ENCODE data around the gene KCNIP1. TPM values are rescaled to one million over a fixed set of nuclear protein-coding genes. Genes with fewer than 3 reads are reported as not detected.

KCNIP1 gene
- total and polyA plus RNA-seq, 2 of the 13 experiments (the other 11 are each of a cell fraction or from before 2014, with no cell fraction given), result not detected

DNA sequence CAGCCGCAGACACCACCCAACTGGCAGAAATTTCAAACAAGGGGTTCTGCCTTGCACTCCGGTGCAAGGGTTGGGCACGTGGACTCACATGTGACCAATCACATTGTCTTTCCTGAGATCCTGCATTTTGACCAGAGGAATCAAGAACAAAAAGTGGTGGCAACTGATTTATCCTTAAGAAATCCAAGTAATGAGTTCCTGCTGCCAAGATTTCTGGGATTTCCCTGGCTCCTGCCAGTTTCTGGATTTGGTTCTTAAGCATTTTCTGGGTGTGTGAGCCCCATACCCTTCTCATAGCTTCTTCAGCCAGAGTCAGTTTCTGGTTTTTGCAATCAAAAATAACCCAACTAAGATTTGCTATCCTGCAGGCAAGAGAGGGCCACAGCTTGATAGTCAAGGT is 17.4 kb upstream of the KCNIP1 start:
- intact Hi-C loops (cut with micrococcal nuclease; ENCODE audit: unreplicated experiment), result no loop called here
- POLR2A ChIA-PET, result no interaction called here

DNA sequence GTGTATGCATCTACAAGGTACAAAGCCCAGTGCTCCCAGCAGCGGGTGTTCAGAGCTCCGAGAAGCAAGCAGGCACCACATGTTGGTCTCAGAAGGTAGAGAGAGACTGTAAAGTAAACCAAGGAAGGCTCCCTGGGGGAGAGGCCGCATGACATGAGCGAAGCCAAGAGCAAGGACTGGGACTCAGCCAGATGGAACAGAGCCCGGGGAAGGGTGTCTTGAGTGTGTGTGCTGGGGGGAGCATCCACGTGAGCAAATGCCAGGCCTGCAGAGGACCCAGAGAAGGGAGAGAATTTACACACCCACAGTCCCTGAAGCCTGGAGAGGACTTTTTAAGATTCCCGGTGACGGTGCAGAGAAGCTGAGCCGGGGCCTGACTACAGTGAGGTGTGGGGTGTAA is 15.2 kb upstream of the KCNIP1 start:
- ATAC-seq (no peak), DNase-seq (ENCODE audit: low spot score) (no peak), FAIRE-seq (no peak)
- no peak overlapping the region for H3K4me3 ChIP-seq (replicated peaks in 1 of 3; ENCODE audit: insufficient read depth in 1 of 3, low read depth in 2 of 3, low read length in 3 of 3)
- intact Hi-C loops (cut with micrococcal nuclease; ENCODE audit: unreplicated experiment), result no loop called here
- no peak overlapping the region for H3K9ac ChIP-seq (ENCODE audit: insufficient read depth, low read depth, low read length)
- ChIA-PET CTCF (ENCODE audit: low intra/inter-chr PET ratio, low total read pairs) (no interaction called here), POLR2A (no interaction called here)
- BruUV-seq (replicated peaks), result no TSS peak
- H3K4me1 ChIP-seq (ENCODE audit: insufficient read depth, low read length), result no peaks in the 10 kb centered on the region
- in situ Hi-C loops (cut with HindIII; ENCODE audit: extremely low pct_ligation_motif_present, low pct_unique_long_range_greater_than_20kb), result no loop called here
- TF ChIP-seq SIN3B (IDR thresholded peaks at IDR 0.05; ENCODE audit: low read length) (no peak), ELF3 (CRISPR knock-in tag; IDR thresholded peaks at IDR 0.05) (no peak), RNF2 (conservative IDR thresholded peaks at IDR 0.05; ENCODE audit: low read depth) (no peak), ZNF605 (CRISPR knock-in tag; IDR thresholded peaks at IDR 0.05) (no peak), RFX1 (IDR thresholded peaks at IDR 0.05) (no peak), NONO (IDR thresholded peaks at IDR 0.05) (no peak), NONO (CRISPR knock-in tag; conservative IDR thresholded peaks at IDR 0.05) (no peak), PLRG1 (conservative IDR thresholded peaks at IDR 0.05) (no peak), NPAS2 (CRISPR knock-in tag; IDR thresholded peaks at IDR 0.05; ENCODE audit: borderline replicate concordance) (no peak), PAWR (CRISPR knock-in tag; IDR thresholded peaks at IDR 0.05; ENCODE audit: borderline replicate concordance) (no peak), ZMAT3 (CRISPR knock-in tag; conservative IDR thresholded peaks at IDR 0.05) (no peak), ZNF839 (CRISPR knock-in tag; IDR thresholded peaks at IDR 0.05; ENCODE audit: borderline replicate concordance) (no peak)
- 17% methylated on average over 7 of the region's 9 CpGs for WGBS (ENCODE audit: low lambda C conversion rate)
- H3K27ac ChIP-seq (ENCODE audit: extremely low read length, insufficient read depth, low read length), result no peak overlapping the region
- no peak overlapping the region for H2AFZ ChIP-seq (ENCODE audit: low read length)
- no peak overlapping the region for H3K4me2 ChIP-seq (ENCODE audit: low read depth, low read length)
- H3K27me3 ChIP-seq (ENCODE audit: control insufficient read depth in 1 of 2, insufficient read depth in 2 of 2, low read length in 2 of 2), result peaks cover 1 to 9% of the 10 kb centered on the region in 2 experiments; a peak in 1 of 5 replicates
- H3K79me2 ChIP-seq (ENCODE audit: insufficient read depth, low read length), result no peaks in the 10 kb centered on the region
- no peaks in the 10 kb centered on the region for H4K20me1 ChIP-seq (ENCODE audit: insufficient read depth, low read length)
- no peaks in the 10 kb centered on the region for H3K36me3 ChIP-seq (replicated peaks in 1 of 2; ENCODE audit: control insufficient read depth in 1 of 2, insufficient read depth in 2 of 2, low read length in 2 of 2)
- H3K9me3 ChIP-seq (ENCODE audit: low read length), result no peaks in the 10 kb centered on the region

More for the DNA sequence above, 17.4 kb upstream of the KCNIP1 start:
- no peaks in the 10 kb centered on the region for H3K79me2 ChIP-seq (ENCODE audit: insufficient read depth, low read length)
- BruUV-seq (replicated peaks), result no TSS peak
- no peak overlapping the region for H3K27ac ChIP-seq (ENCODE audit: extremely low read length, insufficient read depth, low read length)
- H3K36me3 ChIP-seq (replicated peaks in 1 of 2; ENCODE audit: control insufficient read depth in 1 of 2, insufficient read depth in 2 of 2, low read length in 2 of 2), result no peaks in the 10 kb centered on the region
- WGBS (ENCODE audit: low lambda C conversion rate), result 15% methylated on average over 3 of the region's 3 CpGs
- CTCF ChIA-PET (ENCODE audit: low intra/inter-chr PET ratio, low total read pairs), result no interaction called here
- H3K27me3 ChIP-seq (ENCODE audit: control insufficient read depth in 1 of 2, insufficient read depth in 2 of 2, low read length in 2 of 2), result peaks cover 1 to 9% of the 10 kb centered on the region in 2 experiments; a peak in 1 of 5 replicates
- in situ Hi-C loops (cut with HindIII; ENCODE audit: extremely low pct_ligation_motif_present, low pct_unique_long_range_greater_than_20kb), result no loop called here
- FAIRE-seq, result no peak
- no peak overlapping the region for H3K9ac ChIP-seq (ENCODE audit: insufficient read depth, low read depth, low read length)
- no peak overlapping the region for H3K4me2 ChIP-seq (ENCODE audit: low read depth, low read length)
- H2AFZ ChIP-seq (ENCODE audit: low read length), result no peak overlapping the region
- no peak for DNase-seq (ENCODE audit: low spot score)
- H3K4me1 ChIP-seq (ENCODE audit: insufficient read depth, low read length), result no peaks in the 10 kb centered on the region
- H4K20me1 ChIP-seq (ENCODE audit: insufficient read depth, low read length), result no peaks in the 10 kb centered on the region
- no peaks in the 10 kb centered on the region for H3K9me3 ChIP-seq (ENCODE audit: low read length)
- no peak overlapping the region for H3K4me3 ChIP-seq (replicated peaks in 1 of 3; ENCODE audit: insufficient read depth in 1 of 3, low read depth in 2 of 3, low read length in 3 of 3)
- TF ChIP-seq, protein P1, sequence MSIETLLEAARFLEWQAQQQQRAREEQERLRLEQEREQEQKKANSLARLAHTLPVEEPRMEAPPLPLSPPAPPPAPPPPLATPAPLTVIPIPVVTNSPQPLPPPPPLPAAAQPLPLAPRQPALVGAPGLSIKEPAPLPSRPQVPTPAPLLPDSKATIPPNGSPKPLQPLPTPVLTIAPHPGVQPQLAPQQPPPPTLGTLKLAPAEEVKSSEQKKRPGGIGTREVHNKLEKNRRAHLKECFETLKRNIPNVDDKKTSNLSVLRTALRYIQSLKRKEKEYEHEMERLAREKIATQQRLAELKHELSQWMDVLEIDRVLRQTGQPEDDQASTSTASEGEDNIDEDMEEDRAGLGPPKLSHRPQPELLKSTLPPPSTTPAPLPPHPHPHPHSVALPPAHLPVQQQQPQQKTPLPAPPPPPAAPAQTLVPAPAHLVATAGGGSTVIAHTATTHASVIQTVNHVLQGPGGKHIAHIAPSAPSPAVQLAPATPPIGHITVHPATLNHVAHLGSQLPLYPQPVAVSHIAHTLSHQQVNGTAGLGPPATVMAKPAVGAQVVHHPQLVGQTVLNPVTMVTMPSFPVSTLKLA (IDR thresholded peaks at IDR 0.05), result 0 out of 2 replicates have a peak, but pooled peaks have one; percentile 36
- TF ChIP-seq EP300 (IDR thresholded peaks at IDR 0.05; ENCODE audit: low read depth in 2 of 2, low read length in 2 of 2) (no peak), EP300 (CRISPR knock-in tag; IDR thresholded peaks at IDR 0.05; ENCODE audit: borderline replicate concordance) (no peak), ZNF598 (CRISPR knock-in tag; IDR thresholded peaks at IDR 0.05; ENCODE audit: borderline replicate concordance) (no peak)
- TF ChIP-seq, protein P2, sequence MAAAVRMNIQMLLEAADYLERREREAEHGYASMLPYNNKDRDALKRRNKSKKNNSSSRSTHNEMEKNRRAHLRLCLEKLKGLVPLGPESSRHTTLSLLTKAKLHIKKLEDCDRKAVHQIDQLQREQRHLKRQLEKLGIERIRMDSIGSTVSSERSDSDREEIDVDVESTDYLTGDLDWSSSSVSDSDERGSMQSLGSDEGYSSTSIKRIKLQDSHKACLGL (CRISPR knock-in tag; IDR thresholded peaks at IDR 0.05), result no peak
- ATAC-seq, result no peak

All from HepG2 (cell line).